HG03521 (cell line): ENCODE results near the gene TOMM5.
A peak's percentile ranks its signal among the peaks of the same experiment; 100 is the strongest.
"Not testable (repeated sequence)": the region's sequence is repeated elsewhere in the genome, so short reads cannot be mapped to it uniquely, and the experiment has no call there.

Experiments
- ATAC-seq: cut with Tn5 transposase; IDR thresholded peaks from one replicate; pipeline ENCODE4 v1.9.1; 2021; ENCODE audit warnings: mild to moderate bottlenecking, moderate library complexity; ENCODE audit not compliant: unreplicated experiment

TOMM5 gene

DNA sequence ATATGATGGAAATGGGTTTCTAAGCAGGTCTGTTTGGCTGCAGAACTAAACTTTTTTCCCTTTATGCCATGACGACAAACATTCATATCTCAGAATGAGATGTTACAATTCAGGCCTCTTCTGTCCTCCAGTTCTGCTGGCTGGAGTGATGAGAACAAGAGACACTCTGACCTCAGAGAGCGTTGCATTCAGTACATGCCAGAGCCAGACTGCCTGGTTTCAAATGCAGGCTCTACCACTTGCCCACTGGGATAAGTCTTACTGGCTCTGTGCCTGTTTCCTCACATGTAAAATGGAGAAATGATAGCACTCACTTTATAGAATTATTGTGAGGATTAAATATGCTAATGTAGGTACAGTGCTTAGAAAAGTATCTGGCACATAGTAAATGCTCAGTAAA, 24.8 kb upstream of the TOMM5 start:
- no peak for ATAC-seq

DNA sequence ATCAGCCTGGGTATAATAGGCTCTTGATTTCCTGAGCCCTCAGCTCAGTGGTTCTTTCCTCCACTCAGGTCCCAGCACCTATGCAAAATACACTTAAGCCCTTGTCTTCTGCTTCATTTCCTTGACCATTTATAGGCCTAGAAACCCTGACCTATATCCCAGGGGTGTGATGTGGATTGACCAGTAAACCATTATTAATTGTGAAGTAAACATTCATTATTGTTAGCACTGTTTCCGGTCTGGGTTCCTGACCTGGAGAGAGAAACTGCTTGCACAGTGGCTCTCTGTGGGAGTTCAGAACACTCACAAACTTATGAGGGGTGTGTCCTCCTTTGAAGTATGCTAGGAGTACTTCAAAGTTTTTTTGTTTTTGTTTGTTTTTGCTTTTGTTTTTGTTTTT, 19.6 kb upstream of the TOMM5 start:
- no peak for ATAC-seq

DNA sequence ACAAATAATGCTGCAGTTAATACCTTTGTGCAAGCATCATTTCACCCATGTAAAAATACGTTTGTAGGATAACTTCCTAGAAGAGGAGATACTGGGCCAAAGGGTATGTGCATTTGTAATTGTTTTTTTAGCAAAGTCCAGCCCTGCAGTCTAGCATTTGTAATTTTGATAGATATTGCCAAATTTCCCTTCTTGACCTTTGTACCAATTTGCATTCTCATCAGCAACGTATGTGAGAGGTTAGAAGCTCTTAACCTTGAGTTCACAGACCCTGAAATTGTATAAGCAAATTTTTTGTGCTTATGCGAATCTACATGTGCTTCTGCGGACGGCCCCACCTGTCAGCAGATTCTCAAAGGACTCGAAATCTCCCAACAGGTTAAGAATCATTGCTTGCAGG, 18.6 kb upstream of the TOMM5 start:
- ATAC-seq, result no peak

DNA sequence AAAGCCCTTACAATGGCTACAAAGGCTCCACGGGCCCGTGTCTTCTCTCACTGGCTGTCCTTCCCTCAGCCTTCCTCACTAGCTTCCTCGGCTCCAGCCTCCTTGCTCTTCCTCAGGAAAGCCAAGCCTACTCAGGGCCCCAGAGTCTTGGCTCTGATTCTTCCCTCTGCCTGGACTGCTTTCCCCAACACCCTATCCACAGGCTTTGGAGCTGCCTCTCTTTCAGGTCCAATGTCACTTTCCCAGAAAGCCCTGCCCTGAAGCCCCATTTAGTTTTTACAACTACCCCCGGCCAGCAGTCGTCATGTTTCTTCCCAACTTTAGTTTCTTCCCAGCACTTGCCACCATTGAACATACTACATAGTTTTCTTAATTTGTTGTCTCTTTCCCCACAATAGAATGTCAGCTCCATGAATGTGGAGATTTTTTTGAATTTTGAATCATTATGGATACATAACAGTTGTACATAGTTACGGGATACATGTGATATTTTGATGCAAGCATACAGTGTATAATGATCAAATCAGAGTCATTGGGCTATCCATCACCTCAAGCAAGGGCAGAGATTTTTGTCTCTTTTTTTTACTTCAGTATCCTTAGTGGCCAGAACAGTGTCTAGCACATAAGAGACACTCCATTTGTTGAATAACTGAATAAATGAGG, 17.5 kb upstream of the TOMM5 start:
- no peak for ATAC-seq

DNA sequence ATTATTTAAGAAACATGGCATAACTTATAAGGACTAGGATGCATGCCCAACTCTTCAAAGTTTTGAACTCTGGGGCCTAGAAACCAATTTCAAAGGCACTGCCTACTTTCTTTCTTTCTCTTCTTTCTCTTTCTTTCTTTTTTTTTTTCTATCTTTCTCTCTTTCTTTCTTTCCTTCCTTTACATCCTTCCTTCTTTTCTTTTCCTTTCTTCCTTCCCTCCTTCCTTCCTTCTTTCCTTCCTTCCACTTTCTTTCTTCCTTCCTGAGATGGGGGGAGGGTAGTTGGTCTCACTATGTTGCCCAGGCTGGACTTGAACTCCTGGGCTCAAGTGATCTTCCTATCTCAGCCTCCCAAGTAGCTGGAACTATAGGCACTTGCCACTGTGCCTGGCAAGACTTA, 15.9 kb upstream of the TOMM5 start:
- no peak for ATAC-seq

DNA sequence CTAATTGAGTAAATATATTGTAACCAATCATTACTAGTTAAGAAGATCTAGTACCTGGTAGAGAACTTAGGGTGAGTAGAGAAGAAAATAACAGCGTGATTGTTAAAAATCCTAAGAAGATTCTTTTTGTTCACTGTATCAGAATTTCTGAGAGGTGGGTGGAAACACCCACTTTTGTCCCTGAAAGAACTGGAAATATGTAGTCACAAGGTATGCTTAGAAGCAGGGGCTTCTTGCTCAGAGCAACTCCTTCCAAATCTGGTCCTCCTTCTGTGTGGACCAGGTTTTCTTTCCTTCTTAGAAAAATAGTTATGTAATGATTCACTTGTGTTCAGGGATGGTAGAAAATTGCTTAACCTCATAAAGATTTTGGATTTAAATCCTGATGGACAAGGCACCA, 11.9 kb upstream of the TOMM5 start:
- no peak for ATAC-seq

DNA sequence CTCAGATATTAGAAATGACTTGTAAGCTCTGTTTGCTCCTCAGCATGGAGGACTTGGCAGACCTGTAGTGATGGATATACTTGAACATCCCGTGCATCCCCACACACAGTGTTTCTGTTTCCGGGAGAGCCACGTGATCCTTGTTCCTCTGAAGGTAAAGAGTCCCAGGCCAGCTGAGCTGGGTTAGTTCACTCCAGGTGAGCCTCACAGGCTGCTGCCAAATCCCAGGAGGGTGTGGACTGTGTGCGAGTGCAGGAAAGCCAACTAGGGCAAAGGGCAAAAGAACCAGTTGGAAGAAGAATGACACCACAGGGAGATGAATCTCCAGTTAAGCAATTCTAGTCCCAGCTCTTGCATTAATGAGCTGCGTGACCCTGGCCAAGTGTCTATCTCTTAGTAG, 10.4 kb upstream of the TOMM5 start:
- ATAC-seq, result no peak

DNA sequence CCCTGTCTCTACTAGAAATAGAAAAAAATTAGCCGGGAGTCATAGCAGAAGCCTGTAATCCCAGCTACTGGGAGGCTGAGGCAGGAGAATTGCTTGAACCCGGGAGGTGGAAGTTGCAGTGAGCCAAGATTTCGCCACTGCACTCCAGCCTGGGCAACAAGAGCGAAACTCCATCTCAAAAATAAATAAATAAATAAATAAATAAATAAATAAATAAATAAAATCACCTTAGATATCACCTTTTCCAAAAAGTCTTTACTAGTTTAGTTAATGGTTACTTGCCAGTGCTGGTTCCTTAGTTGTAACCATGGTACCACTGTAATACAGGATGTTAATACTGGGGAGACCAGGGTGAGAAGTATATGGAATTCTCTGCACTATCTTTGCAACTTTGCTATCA, 9.7 kb upstream of the TOMM5 start:
- not testable (repeated sequence) for ATAC-seq

DNA sequence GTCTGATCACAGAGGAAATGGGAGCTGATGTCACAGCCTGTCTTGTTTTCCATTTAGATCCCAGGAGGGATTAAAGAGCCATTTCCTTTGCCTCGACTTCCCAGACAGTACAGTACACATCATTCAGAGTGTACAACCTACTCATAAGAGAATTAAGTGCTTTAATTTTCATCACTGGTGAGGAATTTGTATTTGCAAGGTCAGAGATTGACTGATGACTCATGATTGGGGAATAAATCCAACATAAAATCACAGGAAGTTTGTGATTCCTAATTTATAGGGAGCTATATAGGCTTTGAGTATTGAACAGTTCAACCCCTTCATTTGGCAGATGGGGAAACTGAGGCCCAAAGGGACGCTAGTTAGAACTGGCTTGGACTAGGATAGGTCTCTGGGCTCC, 4.1 kb upstream of the TOMM5 start:
- ATAC-seq, result no peak

DNA sequence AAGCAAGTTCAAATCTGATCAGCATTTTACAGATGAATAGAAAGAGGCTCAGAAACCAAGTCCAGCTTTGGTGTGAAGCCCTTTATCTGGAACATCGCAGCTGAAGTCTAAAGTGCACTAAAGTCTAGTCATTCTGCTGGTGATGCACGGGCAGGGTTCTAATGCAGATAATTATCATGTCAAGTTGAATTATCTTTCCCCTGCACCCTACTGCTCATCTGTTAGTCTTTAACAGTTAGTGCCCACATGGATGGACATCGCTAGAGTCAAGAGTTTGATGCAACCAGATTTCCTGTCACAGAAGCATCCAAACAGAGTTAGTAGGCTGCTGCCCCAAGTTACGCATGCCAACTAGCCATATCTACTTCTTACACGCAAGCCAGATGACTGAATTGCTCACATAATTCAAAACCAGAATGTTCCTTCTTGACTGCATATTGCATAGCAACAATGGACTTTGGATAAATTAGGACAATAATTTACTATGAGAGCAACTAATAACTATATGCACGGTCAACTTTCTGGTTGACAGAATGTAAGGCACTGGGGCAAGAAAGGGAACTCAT, 1.6 kb upstream of the TOMM5 start:
- ATAC-seq, result no peak

DNA sequence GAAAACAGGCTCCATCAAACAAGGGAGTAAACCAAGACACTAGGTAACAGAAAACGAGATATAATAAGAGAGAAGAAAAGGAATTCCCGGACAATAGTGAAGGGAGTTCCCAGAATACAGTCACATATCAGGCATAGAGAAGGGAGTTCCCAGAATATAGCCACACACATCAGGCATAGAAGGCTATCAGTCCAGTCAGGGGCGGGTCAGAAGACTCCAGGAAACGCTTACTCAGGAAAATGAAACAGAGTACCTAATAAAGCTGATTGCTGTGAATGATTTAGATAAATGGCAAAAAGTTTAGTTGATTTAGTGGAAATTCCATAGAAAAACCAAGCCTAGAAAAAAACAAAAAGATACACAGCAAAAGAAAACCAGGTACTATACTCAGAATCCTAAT, 4.9 kb downstream of the TOMM5 start:
- no peak for ATAC-seq

DNA sequence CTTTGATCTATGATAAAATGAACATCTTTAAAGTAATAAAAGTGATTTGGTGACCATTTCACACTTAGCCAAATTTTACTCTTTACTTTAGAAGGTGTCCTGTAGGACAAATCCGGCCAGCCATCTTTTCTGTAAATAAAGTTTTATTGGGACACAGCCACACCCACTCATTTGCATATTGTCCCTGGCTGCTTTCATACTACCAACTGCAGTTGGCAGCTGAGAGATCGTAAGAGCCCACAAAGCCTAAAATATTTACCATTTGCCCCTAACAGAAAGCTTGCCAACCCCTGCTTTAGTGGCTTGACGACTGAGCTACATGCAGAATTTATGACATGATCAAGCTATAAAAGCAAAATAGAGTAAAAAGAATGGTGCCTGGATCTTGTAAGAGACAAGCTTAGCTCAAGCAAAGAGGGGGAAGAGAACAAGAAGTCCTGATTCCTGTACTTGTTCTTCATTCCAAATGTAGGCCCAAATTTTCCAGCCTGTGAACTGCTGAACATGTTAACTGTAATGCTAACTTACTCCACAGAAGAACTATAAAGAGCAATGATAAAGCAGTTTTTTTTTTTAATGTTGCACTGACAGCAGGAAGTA, 8.8 kb downstream of the TOMM5 start:
- ATAC-seq, result no peak

DNA sequence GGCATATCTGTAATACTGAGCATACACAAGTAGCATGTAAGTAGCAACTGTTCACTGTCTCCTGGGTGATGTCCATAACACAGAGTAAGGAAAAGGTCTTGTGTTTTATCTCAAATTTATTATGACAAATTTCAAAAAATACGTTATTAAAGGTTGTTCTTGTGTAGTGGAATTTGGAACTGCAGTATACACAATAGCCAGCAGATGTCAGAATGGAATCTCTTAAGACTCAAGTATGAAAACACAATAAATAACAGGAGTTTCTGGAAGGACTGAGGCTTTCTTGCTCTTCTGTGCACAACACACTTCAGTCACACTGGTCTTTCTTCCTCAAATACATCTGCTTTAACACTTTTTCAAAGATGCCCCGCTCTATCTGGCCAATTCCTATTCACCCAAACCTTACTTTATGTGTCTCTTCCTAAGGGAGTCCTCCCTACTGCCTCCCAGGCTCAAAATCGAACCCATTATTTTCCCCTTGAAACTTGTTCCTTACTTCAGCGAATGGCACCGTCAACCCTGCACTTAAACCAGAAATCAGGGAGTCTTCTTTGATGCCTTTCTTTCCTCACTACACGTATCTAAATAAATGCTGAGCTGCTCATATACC, 9.7 kb downstream of the TOMM5 start:
- ATAC-seq, result no peak

DNA sequence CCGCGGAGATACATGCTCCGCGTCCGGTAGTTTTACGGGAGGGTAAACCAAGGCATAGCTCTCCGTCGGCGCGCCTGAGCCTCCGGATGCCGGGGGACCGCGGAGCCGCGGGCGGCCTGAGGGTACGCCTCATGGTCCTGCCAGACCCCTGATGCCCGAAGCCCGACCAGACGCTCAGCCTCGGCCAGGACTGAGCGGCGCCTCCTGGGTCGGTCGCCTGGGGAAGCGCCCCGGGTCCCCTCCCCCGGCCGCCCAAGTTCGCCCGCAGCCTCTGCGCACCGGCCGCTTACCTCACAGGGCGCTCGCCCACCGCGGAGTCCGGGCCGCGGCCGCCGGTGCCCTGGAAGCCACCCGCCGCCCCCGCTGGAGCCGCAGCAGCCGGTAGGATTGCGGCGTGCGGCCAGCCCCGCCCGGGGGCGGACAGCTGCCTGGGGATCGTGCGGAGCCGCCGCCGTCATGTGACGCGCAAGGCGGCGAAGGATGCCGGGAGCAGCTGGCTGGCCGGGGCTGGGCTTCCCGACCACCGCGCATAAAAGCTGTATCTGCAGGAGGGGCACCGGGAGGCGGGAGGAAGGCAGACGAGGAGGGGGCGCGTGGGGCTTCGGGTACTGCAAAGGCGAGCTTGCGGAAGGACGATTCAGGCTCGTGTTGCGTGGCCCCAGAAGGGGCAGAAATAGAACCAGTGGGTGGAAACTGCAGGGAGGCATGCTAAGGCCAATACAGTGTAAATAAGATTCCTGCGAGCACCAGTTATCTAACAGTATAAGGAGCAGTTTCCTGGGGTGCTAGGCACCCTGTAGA, 16.3 kb downstream of the TOMM5 start, which contains the start of gene FBXO10:
FBXO10 (minus strand) TSS at position 460 of the 801 bp plus-strand sequence. CDS start 34,612 bp downstream, outside the sequence.
- ATAC-seq, result peak; percentile 70

DNA sequence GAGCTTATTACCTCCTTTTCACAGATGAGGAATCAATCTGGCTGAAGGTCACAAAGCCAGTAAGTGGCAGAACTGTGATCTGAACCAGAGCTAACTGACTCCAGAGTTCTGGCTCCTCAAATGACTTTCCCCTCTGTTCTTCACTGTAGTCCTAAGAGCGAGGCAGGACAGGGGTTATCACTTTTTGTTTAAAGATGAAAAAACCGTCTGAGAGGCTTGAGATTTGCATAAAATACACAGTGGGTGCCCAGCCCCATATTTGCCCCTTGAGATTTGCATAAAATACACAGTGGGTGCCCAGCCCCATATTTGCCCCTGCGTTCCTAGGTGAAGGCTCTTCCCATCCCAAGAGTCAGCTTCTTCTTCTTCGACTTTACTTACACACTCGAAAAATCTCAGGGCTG, 16.9 kb downstream of the TOMM5 start:
- ATAC-seq, result peak; percentile 42

DNA sequence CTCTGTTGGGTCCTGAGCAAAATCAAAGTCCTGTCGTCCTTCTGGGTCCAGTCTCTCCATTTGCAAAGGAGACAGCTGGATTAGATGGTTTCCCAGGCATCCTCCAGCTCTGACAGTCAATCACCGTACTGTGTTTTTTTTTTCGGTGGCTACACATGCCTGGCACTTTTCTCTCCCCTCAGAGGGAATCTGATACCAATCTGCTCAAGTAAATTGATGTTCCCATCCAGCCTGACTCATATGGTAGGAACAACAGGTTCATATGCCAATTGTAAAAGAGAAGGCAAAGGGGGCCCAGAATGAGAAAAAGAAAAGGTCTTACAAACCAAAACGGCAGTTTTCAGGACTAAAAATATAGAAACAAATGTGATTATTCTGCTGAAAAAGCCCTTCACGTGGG, 17.4 kb downstream of the TOMM5 start:
- no peak for ATAC-seq

DNA sequence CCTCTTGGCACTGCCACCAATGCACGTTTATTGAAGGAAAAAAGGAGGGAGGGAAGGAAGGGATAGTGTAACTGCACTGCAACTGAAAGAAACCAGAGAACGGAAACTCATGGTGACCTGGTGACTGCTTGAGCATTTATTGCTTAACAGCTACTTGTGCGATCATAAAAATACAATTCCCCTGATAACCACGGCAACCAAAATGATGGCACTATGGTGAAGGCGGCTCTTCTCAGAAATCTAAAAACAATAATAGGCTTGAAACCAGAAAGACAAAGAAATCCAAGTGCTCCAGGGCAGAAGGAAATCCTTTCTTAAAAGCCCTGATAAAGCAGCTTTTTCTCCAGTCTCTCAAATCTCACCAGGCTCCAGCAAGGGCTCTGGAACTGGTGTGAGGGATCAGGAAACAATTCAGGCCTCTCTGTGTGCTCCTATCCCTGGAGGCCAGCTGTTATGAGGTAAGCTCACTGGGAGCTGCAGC, 18.1 kb downstream of the TOMM5 start:
- no peak for ATAC-seq

DNA sequence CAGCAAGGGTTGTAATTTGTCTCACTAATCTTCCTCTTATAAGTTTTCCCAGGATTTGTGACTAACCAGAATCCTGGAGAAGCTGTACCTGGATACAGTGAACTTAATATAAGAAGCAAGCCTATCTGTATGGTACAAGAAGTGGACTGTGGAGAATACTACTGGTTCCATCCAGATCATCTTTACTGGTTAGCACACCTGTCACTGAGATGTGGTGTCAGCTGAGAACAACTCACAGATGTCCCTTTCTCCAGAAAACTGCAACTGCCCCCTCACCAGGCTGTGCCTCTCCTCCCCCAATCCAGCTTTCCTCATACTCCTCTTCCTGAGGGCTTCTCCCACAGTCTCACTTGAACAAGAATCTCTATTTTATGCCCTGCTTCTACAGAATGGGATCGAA, 21.1 kb downstream of the TOMM5 start:
- no peak for ATAC-seq

DNA sequence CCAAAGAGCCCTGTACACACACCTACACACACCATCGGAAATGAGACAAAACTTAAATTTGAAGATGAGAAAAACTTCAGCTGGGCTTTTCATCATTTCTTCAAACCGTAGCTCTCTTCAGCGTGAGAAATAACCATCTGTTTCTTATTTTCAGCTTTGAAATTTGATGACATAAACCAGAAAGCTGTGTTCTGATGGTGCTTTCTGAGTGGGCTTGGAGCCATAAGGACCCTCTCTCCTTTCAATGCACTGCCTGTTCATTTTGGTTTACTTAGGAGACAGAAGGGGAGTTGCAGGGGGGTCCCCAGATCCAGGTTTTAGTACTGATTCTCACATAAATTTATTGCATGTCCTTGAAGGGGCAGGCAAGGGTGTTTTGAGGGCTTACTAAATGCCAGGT, 25.7 kb downstream of the TOMM5 start:
- ATAC-seq, result no peak

DNA sequence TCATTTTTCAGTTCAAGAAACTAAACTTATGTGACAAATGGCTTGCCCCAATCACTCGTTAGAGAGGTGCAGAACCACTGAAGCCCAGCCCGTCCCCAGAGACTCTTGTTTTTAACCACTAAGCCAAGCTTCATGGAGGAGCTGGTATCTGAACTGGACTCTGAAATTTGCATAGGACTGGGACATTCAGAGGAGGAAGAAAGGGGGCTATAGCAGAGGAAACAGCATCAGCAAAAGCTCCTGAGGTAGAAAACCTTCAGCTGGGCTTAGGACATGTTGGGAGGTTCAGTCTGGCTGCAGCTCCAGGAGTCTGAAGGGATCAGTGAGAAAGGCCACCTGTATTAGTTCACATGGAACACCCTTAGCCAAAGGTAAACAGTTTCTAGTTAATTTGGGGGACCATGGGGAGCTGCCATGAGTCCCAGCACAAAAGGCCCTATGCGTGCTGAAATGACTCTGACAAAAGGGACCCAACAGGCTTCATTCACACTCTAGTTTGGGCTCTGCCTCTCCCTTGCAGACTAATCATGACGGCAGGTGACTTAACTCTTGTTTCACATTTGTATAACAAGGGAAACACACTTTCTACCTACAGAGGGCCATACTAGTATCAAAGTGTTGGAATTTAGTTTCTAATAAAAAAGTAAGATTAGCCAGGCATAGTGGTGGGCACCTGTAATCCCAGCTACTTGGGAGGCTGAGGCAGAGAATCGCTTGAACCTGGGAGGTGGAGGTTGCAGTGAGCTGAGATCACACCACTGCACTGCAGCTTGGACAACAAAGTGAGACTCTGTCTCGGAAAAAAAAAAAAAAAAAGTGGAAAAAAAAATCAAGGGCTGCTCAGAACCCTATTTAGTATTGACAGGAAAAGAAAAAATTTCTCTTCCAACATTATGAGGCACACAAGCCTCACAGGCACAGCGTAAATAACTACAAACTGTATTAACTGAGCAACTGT, 26.5 kb downstream of the TOMM5 start:
- no peak for ATAC-seq
